HG02938 (cell line): ENCODE results near the gene KMT2B.
"Not testable (repeated sequence)": the region's sequence is repeated elsewhere in the genome, so short reads cannot be mapped to it uniquely, and the experiment has no call there.

Experiments
- ATAC-seq: cut with Tn5 transposase; IDR thresholded peaks from one replicate; pipeline ENCODE4 v1.9.1; 2021; ENCODE audit warnings: mild to moderate bottlenecking, moderate library complexity; ENCODE audit not compliant: unreplicated experiment

KMT2B gene, protein sequence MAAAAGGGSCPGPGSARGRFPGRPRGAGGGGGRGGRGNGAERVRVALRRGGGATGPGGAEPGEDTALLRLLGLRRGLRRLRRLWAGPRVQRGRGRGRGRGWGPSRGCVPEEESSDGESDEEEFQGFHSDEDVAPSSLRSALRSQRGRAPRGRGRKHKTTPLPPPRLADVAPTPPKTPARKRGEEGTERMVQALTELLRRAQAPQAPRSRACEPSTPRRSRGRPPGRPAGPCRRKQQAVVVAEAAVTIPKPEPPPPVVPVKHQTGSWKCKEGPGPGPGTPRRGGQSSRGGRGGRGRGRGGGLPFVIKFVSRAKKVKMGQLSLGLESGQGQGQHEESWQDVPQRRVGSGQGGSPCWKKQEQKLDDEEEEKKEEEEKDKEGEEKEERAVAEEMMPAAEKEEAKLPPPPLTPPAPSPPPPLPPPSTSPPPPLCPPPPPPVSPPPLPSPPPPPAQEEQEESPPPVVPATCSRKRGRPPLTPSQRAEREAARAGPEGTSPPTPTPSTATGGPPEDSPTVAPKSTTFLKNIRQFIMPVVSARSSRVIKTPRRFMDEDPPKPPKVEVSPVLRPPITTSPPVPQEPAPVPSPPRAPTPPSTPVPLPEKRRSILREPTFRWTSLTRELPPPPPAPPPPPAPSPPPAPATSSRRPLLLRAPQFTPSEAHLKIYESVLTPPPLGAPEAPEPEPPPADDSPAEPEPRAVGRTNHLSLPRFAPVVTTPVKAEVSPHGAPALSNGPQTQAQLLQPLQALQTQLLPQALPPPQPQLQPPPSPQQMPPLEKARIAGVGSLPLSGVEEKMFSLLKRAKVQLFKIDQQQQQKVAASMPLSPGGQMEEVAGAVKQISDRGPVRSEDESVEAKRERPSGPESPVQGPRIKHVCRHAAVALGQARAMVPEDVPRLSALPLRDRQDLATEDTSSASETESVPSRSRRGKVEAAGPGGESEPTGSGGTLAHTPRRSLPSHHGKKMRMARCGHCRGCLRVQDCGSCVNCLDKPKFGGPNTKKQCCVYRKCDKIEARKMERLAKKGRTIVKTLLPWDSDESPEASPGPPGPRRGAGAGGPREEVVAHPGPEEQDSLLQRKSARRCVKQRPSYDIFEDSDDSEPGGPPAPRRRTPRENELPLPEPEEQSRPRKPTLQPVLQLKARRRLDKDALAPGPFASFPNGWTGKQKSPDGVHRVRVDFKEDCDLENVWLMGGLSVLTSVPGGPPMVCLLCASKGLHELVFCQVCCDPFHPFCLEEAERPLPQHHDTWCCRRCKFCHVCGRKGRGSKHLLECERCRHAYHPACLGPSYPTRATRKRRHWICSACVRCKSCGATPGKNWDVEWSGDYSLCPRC (N-terminal part only)

DNA sequence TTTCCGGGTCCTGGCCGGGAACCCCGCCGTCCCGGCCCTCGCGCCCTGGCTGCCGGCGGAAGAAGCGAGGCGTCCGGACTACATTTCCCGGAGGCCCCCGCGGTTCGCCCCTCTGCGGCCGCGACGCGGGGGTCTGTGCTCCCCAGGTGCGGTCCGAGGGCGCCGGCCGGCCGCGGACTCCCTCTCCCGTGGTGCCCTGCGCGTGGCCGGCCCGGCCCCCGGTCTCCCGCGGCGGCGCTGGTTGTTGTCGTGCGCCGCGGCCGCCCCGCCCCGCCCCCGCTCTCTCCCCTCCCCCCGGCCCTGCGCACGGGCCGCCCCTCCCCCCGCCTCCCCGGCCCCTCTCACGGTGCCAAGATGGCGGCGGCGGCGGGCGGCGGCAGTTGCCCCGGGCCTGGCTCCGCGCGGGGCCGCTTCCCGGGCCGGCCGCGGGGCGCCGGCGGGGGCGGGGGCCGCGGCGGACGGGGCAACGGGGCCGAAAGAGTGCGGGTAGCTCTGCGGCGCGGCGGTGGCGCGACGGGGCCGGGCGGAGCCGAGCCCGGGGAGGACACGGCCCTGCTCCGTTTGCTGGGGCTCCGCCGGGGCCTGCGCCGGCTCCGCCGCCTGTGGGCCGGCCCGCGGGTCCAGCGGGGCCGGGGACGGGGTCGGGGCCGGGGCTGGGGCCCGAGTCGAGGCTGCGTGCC, at the start of gene KMT2B:
Gene KMT2B (plus strand): TSS at position 339 of the 680 bp plus-strand sequence. CDS start 16 bp downstream, at position 355.
- ATAC-seq, result no peak

DNA sequence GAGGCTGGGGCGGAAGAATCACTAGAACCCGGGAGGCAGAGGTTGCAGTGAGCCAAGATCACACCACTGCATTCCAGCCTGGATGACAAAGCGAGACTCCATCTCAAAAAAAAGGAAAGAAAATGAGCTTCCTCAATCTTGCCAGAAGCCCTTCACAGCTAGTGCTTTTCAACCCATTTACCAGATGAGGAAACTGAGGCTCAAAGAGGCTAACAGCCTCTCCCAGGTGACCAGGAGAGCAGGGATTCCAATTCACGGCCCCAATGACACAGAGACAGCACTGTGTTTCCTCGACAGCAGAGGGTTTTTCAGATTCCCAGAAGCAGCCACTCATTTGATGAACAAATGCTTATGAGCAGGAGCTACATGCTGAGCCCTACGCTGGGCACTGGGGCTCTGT, 48.2 kb upstream of the KMT2B start:
- ATAC-seq, result no peak

DNA sequence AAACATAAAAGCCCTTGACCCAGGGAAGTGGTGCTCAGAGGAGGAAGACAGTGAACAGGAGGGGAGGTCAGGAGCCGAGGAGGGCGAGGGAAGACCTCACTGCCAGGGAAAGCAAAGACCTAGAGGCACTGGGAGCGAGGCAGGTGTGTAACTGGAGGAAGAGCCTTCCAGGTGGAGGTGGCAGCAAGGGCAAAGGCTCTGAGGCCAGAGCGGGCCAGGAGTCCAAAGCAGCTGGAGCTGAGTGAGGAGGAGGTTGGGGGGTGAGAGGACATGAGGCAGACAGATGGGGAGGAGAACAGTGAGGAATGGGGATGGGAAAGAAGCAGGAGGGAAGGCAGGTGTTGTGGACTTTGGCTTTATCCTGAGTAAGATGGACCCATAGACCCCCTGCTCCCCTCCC, 47.8 kb upstream of the KMT2B start:
- no peak for ATAC-seq

DNA sequence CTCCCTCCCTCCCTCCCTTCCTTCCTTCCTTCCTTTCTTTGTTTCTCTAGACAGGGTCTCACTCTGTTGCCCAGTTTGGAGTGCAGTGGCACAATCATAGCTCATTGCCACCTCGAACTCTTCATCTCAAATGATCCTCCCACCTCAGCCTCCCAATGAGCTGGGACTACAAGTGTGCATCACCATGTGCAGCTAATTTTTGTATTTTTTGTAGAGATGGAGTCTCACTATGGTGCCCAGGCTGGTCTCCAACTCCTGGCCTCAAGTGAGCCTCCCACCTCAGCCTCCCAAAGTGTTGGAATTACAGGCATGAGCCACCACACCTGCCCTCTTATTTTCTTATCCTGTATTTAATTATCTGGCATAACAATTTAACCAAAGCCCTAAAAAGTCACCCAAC, 47.1 kb upstream of the KMT2B start:
- no peak for ATAC-seq

DNA sequence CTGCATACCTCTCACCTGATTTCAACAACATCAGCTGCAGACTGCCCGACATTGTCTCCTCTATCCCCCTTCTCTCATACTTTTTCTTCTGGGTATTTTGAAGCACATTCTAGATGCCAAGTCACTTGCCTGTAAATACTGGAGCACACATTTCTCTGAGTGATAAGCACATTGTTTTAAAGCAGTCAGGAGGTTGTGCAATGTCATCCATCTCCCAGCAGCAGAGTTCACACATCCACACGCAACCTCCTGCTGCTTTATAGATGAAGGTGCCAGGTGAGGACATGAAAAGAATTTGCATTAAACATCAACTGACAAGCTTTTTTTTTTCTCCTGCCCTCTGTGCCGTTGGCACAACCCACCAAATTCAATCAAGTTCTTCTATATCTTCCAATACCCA, 46.0 kb upstream of the KMT2B start:
- ATAC-seq, result no peak

DNA sequence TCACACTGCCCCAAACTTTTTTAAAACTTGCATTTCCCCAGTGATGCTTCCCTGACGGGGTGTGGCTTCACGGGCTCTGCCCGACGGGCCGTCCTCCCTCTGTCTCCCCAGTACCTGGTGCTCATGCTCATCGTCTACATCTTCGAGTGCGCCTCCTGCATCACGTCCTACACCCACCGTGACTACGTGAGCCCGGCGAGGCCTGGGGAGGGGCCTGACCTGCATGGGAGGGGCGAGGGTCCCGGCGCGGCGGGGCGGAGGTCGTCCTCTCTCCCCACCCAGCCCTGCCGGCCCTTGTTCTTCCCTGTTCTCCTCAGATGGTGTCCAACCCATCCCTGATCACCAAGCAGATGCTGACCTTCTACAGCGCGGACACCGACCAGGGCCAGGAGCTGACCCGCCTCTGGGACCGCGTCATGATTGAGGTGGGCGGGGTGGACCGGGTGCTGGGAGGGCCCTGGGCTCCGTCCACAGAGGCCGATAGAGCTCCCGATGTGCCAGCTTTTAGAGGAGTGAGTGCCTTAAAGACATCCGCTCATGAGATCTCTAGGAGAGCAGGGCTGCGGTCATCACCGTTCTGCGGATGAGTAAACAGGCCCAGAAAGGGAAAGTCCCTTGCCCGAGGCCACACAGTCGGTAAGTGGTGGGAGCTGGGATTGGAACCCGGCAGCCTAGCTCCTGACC, 44.5 kb upstream of the KMT2B start:
- ATAC-seq, result no peak

DNA sequence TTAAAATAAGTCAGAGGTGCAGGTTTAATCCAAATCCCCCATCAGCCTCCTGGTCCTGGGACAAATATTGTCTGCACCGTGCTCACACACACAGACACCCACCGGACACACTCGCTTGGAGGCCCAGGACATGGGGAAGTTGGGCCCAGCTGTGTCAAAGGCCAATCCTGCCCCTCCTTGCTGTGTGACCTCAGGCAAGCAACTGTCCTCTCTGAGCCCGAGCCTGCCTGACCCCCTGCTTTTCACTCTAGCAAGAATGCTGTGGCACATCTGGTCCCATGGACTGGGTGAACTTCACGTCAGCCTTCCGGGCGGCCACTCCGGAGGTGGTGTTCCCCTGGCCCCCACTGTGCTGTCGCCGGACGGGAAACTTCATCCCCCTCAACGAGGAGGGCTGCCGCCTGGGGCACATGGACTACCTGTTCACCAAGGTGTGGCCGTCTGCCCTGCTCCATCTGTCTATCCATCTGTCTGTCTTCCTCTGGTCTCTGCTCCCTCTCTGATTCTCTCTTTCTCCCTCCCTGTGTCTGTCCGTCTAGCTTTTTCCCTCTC, 42.1 kb upstream of the KMT2B start:
- no peak for ATAC-seq

DNA sequence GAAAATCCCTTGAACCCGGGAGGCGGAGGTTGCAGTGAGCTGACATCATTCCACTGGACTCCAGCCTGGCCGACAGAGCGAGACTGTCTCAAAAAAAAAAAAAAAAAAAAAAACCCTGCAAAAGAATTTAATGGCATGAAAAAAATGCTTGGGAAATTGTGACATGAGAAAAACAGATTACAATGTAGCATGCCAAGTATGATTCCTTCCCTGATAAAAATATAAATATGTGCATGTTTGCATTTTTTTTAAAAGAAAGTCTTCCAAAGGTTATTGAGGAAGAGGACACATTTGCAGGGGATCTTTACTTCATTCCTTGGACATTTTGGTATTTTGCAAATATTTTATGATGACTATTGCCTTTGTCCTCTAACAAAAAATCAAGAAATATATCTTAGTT, 28.0 kb upstream of the KMT2B start:
- no peak for ATAC-seq

DNA sequence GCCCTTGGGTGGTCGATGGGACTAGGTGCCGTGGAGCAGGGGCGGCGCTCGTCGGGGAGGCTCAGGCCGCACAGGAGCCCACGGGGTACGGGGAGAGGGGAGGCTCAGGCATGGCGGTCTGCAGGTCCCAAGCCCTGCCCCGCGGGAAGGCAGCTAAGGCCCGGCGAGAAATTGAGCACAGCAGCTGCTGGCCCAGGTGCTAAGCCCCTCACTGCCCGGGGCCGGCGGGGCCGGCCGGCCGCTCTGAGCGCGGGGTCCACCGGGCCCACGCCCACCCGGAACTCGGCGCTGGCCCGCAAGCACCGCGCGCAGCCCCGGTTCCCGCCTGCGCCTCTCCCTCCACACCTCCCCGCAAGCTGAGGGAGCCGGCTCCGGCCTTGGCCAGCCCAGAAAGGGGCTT, 26.7 kb upstream of the KMT2B start:
- ATAC-seq, result not testable (repeated sequence)

DNA sequence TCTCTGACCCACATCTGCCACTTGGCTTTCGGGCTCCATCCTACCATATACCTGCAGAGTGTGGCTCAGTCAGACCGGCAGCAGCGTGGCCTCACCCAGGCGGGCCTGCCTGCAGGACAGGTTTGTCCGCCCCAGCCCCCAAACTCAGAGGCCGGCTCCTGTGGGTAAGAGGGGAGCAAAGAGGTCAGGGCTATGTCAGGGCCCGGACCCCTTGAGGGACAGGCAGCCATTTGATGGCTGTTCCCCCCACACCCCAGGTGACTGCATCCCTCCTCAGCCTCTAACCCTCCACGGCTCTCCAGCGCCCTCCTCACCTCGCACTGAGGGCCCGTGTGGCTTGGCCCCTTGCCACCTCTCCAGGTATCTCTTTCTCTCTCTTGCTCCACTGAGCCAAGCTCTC, 25.8 kb upstream of the KMT2B start:
- no peak for ATAC-seq

DNA sequence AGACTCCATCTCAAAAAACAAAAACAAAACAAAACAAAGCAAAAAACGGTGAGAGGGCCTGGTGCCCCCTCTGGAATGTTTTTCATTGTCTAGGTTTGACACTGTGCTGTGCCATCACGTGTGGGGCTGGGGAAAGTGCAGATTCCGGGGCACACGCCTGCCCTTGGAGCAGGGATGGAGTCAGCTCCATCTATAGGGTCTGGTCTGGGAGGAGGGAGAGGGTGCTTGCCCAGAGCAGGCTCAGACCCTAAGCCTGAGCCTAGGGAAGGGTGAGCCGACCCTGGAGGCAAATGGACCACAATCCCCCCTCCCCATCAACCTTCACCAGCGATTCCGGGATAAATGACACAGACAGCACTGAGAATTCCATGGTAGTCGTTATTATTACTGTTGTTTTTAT, 24.4 kb upstream of the KMT2B start:
- ATAC-seq, result no peak

DNA sequence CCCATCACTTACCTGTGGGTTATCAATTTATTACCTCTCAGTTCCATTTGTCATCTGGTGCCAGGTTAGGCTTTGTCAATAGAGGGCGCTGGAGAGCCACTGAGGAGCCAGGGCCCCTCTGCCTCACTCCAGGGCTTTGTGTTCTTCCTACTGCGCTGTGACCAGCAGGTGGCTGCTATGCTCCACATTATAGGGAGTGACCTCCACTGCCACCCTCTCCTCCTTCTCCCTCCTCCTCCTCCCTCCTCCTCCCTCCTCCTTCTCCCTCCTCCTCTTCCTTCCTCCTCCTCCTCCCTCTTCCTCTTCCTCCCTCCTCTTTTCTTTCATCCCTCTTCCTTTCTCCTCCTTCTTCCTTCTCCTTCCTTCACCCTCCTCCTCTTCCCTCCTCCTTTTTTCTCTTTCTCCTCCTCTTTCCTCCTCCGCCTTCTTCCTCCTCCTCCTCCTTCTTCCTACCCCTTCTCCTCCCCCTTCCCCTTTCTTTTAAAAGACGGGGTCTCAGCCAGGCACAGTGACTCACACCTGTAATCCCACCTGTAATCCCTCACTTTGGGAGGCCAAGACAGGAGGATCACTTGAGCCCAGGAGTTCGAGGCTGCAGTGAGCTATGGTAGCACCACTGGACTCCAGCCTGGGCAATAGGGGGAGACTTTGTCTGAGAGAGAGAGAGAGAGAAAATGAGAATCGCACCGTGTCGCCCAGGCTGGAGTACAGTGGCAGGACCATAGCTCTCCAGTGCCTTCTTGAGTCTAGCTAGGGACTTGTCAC, 23.8 kb upstream of the KMT2B start:
- ATAC-seq, result peak; percentile 85

DNA sequence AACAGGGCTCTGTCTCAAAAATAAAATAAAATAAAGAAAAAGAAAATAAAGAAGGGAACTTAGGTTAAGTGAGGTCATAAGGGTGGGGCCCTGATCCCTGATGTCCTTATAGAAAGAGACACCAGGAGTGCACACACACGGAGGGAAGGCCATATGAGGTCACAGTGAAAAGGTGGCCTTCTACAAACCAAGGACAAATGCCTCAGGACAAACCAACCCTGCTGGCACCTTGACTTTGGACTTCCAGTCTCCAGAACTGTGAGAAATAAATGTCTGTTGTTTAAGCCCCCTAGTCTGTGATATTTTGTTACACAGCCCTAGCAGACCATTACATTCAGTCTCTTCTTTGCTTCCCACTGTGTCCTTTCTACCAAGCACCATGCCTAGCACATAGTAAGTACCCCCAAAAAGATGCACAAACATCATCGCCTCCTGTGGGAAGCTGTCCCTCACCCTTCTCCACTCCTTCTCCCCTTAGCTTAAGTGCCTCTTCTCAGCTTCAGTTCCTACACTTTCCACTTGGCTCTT, 21.8 kb upstream of the KMT2B start:
- ATAC-seq, result no peak

DNA sequence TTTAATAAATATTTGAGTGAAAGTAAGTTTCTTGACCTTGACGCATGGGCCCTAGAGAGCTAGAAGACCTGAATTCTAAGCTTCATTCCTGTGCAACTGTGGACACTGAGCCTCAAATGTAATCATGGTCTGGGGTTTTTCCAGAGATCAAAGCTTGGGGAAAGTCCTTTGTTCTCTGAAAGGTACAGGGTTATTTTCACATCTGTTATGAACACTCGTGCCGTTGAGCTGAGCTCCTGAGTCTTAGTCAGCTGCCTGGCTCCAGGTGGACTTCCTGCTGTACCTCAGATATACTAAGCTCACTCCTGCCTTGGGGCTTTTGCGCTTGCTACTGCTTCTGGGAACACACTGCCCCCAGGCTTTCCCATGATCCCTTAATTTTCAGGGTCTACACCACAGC, 21.0 kb upstream of the KMT2B start:
- no peak for ATAC-seq

DNA sequence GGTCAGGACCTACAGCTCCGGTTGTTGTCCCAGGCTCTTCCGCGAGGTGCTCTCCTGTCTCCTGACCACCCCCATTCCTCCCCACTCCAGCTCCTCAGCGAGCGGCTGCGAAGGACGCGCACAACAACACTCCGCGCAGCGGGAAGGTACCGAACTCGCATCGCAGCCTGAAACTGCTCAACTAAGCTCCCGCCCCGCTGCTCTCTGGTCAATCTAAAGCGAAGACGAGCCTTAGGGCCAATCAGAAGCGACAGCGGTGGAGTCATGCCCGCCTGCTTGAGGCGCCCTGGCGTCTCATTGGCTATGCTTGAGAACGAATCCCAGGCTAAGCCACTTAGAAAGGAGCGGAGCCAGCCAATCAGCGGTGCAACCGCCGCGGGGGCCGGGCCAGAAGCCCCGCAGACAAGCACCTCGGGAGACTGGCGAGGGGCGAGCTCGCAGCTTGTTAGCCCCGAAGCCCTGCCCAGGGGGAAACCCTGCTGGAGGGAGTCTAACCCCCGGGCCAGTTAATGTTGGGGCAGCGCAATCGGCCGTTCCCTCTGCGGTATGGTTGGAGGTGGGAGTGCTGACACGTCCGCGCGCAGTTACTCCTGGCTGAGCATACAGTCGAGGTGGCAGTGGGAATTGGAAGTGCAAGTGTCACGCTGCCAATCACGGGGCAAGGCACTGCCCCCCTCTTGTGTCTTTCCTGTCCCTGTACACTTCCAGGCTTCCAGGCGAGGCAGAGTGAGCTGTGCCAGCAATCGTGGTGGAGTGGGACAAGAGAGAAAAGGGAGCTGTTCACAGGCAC, 15.4 kb upstream of the KMT2B start:
- ATAC-seq, result peak; percentile 92

DNA sequence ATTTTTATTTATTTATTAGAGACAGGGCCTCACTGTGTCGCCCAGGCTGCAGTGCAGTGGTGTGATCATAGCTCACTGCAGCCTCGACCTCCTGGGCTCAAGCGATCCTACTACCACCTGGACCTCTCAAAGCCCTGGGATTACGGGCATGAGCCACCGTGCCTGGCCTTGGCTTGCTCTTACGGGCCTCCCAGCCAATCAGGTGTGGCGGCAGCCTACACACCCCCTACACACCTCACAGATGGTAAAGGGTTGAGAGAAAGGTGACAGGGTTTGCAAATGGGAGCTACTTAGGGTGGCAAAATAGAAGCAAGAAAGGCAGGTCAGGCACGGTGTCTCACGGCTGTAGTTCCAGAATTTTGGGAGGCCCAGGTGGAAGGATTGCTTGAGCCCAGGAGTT, 14.5 kb upstream of the KMT2B start:
- no peak for ATAC-seq

DNA sequence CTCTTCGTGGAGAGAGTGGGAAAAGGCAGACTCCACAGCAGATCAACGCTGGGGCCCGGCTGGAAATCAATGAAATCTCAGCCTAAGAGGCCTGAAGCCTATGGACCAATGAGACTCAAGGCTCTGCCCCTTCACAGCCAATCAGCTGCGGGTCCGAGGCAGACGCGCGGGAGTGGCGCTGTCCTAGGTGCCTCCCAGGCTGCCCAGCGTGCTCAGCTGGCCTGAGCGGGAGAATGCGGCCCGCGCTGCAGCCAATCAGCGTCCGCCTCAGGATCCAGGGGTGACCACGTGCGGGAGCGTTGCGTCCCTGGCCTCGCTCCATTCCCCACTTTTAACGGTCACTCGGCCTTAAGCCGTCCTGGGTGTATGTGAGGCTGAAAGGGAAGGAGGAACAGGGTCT, 13.6 kb upstream of the KMT2B start, which contains the start of gene ZBTB32:
Gene ZBTB32 (plus strand): TSS at position 341 of the 400 bp plus-strand sequence. CDS start 10,069 bp downstream, outside the sequence.
- ATAC-seq, result no peak

DNA sequence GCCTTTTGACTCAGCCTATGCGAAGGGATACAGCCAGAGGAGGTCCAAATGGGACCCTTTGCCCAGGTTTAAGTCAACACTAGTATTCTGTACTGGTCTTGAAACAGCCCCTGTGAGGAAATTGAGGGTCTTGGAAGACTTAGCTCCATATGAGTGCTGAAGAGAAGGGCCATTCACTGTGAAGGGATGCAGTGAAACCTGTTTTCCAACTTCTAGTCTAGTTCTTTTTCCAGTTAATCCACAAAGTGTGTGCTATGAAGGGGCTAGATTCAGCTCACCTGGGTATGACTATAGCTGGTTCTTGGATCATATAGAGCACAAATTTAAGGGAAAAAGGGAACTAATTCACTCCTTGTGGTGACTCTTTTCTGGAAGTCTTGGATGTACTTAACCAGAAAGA, 9.4 kb upstream of the KMT2B start:
- ATAC-seq, result no peak
